Mesodermal cell (in vitro differentiated cells): ENCODE measurements around the gene TUBA3D.
"Not testable (repeated sequence)": the region's sequence is repeated elsewhere in the genome, so short reads cannot be mapped to it uniquely, and the experiment has no call there.

Source experiments
- H3K27ac ChIP-seq: 2 replicates; pipeline ENCODE4 v1.7.0; 2013; ENCODE audit warnings: mild to moderate bottlenecking, low read depth, low read length, moderate library complexity; ENCODE audit not compliant: severe bottlenecking
- H3K36me3 ChIP-seq: 2 replicates; pipeline ENCODE4 v1.7.1; 2013; ENCODE audit warnings: mild to moderate bottlenecking, low read length, moderate library complexity; ENCODE audit not compliant: control insufficient read depth, insufficient read depth
- H3K4me1 ChIP-seq: one replicate; pipeline ENCODE4 v1.7.1; 2013; ENCODE audit warnings: mild to moderate bottlenecking, low read length; ENCODE audit not compliant: insufficient read depth, control insufficient read depth, poor library complexity, severe bottlenecking
- H3K4me3 ChIP-seq: 2 replicates; pipeline ENCODE4 v1.7.0; 2013; ENCODE audit warnings: low read length, control low read depth, mild to moderate bottlenecking; ENCODE audit not compliant: insufficient read depth, poor library complexity, severe bottlenecking; ENCODE audit errors: extremely low read depth
- H3K9me3 ChIP-seq: 2 replicates; pipeline ENCODE4 v1.7.1; 2013; ENCODE audit warnings: mild to moderate bottlenecking, low read length, moderate library complexity; ENCODE audit not compliant: control insufficient read depth
- WGBS, 2 experiments: methylation state at CpG; one replicate each; pipeline ENCODE4 v1.1.5; 2013; ENCODE audit warnings: missing lambda C conversion rate in 2 of 2; ENCODE audit not compliant: insufficient coverage in 2 of 2; 5-methylcytosine and 5-hydroxymethylcytosine counted together

Gene TUBA3D

DNA sequence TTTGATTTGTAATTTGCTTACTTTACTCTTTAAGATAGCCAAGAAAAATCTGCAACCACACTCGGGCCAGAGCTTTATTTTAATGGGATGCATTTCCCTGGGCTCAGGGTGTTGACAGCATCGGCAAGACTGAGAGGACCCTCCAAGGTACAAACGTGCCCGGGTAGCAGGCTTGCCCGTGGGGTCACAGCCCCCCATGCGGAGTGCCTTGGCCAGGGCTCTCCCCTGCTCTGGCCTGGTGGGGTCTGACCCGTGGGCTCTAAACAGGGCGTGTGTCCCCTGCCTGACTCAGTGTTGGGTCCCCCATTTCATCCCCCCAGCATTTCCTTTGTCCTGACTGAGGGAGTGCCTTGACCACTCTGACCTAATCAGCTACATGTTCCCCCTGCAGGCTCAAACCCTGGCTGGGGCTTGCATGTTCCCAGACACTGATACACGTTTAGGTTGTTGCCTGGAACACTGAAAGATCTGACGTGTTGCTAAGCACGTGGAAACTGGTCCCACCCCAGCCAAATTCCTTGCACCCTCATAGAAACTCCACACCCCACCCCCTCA, 9.1 kb downstream of the TUBA3D start:
- not testable (repeated sequence) for H3K27ac ChIP-seq, H3K4me3 ChIP-seq, H3K9me3 ChIP-seq, H3K4me1 ChIP-seq
- H3K36me3 ChIP-seq: peaks cover 16% of the 10 kb centered on the region
- WGBS, 2 experiments: 93 to 97% methylated on average over 5 to 10 of the region's 11 CpGs

DNA sequence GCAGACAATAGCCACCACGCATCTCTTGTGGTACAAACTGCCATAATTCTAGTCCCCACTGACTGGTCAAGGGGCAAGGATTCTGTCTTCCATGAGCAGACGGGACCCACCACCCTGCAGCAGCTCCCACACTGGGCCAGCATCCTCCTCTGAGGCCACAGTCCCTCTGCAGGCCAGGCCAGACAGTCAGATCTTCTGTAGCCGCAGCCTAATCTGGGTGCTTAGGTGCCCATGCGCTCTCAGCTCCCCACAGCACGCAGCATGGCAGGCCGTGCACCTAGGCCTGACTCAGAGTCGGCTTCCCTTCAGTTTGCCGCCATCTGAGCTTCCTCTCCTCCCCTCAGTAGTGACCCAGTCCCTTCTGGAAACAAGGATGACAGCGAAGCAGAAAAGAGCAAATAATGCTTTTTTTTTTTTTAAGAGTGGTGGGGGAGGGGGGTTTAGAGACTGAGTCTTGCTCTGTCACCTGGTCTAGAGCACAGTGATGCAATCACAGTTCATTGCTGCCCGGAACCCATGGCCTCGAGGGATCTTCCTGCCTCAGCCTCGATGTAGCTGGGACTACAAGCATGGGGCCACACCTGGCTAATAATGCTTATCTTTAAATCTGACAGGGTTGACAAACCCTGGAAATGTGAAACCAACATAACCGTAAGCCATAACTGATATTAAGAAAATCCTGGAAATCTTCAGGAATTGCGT, 10.4 kb downstream of the TUBA3D start:
- H3K27ac ChIP-seq, H3K4me3 ChIP-seq: not testable (repeated sequence)

DNA sequence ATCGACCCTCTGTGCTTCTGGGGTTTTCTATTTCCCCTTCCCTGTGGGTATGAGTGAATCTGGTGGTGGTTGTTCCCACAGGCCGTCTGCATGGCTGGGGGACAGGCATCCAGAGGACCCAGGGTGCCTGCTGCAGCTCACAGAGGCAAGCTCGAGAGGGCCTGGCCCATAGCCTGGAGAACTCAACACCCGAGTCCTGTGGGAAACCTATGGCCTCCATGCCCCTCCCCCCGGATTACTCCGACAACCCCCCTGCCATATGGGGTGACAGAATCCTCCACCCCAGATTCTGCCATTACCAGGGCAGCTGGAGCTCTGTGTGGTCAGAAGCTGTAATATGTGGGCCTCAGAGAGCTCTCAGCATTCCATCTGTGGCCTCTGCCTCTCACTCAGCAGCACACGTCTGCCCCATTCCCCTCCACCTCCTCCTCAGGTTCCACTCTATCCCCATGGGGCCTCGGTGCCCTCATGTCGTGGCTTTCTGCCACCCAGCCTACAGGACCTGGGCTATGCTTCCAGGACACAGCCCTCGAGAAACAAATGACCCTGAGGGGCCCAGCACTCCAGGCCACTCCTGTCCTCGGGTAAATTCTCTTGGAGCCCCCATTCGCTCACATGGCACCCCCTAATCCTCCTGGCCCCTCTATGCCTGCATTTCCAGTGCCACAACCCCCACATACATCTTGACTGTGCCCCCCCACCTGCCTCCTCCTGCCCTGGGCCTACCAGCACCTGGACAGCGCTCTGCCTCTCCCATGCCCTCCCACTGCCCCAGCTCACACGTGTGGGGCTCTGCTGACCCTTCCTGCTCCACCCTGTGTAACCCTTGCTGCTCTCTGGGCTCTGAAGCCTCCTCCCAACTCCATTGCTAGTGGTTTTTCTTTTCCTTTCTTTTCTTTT, 12.6 kb downstream of the TUBA3D start:
- Histone ChIP-seq H3K4me1 (no peaks in the 10 kb centered on the region), H3K27ac (no peak overlapping the region), H3K4me3 (no peak overlapping the region), H3K9me3 (no peaks in the 10 kb centered on the region), H3K36me3 (peaks cover 21% of the 10 kb centered on the region)
- whole genome bisulfite sequencing, 2 experiments: 88% methylated on average over 7 to 10 of the region's 14 CpGs

More for the DNA sequence above, 10.4 kb downstream of the TUBA3D start:
- peaks cover 21% of the 10 kb centered on the region for H3K36me3 ChIP-seq
- not testable (repeated sequence) for H3K4me1 ChIP-seq, H3K9me3 ChIP-seq
- WGBS, 2 experiments: 87 to 94% methylated on average over 7 to 12 of the region's 14 CpGs

DNA sequence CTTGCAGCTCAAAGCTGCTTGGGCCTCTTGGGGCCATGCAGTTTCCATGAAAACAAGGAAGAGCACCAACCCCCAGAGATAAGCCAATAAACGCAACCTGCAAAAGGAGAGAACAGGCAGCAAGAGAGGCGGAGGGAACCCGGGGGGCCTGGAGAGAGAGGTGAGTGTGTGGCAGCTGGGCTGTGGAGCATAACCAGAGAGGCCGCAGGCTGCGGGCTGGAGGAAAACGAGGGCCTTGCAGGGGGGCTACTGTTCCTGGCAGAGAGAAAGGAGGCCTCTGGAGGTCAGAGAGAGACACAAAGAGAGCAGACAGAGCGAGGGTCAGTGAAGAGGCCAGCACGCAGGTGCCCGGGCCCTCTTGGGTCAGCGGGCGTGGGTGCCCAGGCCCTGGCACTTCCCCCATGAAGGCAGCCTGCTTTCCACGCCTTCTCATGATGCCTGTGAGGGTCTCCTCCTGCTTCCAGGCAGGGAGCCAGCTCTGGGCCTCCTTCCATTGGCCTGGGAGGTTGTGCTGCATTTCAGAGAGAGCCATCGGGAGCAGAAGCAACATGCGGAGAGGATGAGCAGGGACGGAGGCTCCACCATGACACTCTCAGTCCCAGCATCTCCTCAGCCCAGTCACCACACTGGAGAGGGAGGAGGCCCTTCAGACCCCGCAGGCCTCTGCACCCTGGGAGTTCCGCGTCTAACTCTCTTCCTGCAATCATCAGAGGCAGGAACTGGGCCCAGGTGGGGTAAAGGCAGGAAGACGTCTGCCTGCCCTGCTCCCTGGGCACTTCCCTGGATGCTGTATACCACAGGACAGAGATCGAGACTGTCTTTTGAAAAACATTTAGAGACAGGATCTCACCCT, 14.9 kb downstream of the TUBA3D start:
- WGBS, 2 experiments: 60 to 69% methylated on average over 17 to 18 of the region's 20 CpGs
- H3K27ac ChIP-seq: not testable (repeated sequence)
- H3K4me3 ChIP-seq: peak overlapping the region; percentile 34

DNA sequence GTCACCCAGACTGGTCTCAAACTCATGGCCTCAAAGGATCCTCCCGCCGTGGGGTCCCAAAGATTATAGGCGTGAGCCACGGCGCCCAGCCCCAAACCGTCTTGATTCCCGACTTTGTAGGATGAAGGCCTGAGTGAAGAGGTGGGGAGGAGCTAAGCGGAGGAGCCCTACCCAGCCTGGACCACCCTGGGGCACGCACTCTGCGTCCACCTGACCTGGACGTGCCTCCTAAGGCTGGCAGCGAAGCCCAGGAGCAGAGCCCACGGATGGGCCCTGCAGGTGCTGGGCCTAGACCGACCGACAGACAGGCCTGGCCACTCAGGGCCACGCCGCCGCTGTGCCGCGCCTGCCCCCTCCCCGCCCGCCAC, 15.5 kb downstream of the TUBA3D start:
- not testable (repeated sequence) for H3K4me1 ChIP-seq, H3K9me3 ChIP-seq, H3K27ac ChIP-seq
- 12 to 23% methylated on average over 6 of the region's 22 CpGs for WGBS, 2 experiments
- Histone ChIP-seq H3K36me3 (peaks cover 27% of the 10 kb centered on the region), H3K4me3 (peak overlapping the region; percentile 34)

More for the DNA sequence above, 14.9 kb downstream of the TUBA3D start:
- H3K4me1 ChIP-seq, H3K9me3 ChIP-seq: not testable (repeated sequence)
- H3K36me3 ChIP-seq: peaks cover 26% of the 10 kb centered on the region

DNA sequence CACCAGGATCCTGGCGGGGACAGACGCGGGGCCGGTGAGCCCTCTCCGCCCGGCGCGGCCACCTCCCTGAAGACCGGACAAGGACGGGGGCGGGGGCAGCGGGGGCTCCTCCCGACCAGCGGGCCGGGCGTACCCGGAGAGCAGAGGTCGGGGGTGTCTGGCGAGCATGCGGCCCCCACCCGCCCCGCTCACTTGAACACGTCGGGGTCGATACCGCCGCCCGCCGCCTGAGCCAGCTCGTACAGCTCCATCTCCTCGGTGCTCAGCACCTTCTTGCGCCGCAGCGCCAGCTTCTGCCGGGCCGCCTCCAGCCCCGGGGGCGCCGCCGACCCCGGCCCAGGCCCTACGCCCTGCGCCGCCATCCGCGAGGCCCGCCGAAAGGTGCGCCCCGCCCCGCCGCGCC, 16.1 kb downstream of the TUBA3D start, which contains the start of gene MZT2A:
TSS of gene MZT2A (minus strand) at position 383 of the 403 bp plus-strand sequence. CDS start at position 362, 21 bp downstream.
- WGBS, 2 experiments: 0 to 2% methylated on average over 43 to 46 of the region's 53 CpGs

DNA sequence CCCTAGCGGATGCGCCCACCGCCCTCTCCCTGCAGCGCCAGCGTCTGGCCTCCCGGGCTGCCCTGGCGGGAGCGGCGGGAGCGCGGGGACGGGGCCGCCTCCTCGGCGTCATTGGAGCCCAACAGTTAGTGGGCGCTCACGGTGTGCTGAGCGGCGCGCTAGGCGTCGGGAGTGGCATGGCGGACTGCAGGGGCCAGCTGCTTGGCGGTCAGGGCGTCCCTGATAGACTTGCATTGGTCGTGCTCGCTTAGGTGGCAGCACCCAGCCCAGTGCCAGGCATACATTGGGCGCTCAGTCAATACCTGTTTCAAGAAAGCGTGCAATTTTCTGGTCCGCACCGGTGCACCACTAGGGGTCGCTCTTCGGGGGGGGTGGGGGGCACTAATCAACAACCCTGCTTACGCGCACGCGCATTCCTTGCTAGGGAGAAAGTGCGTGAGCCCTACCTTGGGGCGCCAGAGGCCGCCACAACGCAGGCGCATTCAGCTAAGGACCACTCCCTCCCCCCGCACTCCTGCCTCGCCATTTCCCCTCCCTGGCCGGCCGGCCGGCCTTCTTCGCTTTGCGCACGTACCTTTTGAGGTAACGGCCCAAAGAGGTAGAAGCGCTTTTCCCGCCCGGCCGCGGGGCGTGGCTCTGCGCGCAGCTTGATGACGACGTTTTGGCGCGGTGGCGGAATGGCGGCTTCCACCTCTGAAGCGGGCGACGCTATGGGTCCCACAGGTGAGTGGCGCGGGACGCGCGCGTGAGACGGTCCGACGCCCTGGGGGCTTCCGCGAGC, 16.7 kb downstream of the TUBA3D start:
- peaks cover 36% of the 10 kb centered on the region for H3K36me3 ChIP-seq
- peak overlapping the region; percentile 96 for H3K4me3 ChIP-seq
- H3K9me3 ChIP-seq: no peaks in the 10 kb centered on the region
- WGBS, 2 experiments: 0 to 1% methylated on average over 53 to 67 of the region's 79 CpGs
- H3K4me1 ChIP-seq: peaks cover 3% of the 10 kb centered on the region
- H3K27ac ChIP-seq: peak overlapping the region; percentile 82

More for the DNA sequence above, 16.1 kb downstream of the TUBA3D start, which contains the start of gene MZT2A:
- Histone ChIP-seq H3K4me3 (peak within 1 kb of the TSS; percentile 96), H3K36me3 (peaks cover 31% of the 10 kb centered on the region), H3K27ac (peak within 1 kb of the TSS; percentile 82)
- not testable (repeated sequence) for H3K4me1 ChIP-seq, H3K9me3 ChIP-seq

DNA sequence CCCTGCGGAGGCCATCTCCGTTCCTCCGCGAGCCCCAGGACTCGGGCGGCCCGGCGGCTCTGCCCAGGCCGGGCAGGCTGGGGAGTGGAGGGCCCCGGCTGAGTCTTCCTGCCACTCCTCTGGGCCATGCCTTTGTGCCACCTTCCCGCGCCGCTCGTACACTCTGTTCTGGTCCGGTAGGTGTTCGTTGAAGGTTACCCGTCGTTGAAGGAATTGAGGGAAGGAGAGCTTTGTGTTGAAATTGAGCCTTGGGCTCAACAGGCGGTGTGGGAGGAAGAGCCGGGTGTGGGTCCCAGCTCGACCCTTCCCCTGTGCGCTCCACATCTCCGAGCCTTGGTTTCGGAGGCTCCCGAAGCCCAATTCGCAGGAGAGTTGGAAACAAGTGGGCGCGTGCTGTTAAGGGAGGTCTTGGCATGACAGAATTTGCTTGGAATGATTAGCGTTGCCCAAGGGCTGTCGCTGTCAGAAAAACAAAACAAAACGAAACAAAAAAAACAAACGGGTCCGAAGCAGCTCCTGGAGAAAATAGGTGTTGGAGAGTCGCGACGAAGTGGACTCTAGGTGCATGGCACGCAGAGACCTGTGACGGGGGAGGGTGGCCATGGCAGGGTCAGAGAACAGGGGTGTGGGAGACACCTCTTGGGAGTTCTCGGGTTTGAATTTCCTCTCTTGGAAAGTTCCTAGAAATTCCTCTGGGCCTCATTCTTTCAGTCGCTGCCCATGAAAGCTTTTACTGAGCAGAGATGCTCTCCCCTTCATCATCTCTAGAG, 17.5 kb downstream of the TUBA3D start:
- Histone ChIP-seq H3K4me1 (peaks cover 7% of the 10 kb centered on the region), H3K4me3 (peak overlapping the region; percentile 96), H3K36me3 (peaks cover 35% of the 10 kb centered on the region), H3K27ac (peak overlapping the region; percentile 82), H3K9me3 (no peaks in the 10 kb centered on the region)
- 0% methylated on average over 29 to 34 of the region's 40 CpGs for WGBS, 2 experiments

DNA sequence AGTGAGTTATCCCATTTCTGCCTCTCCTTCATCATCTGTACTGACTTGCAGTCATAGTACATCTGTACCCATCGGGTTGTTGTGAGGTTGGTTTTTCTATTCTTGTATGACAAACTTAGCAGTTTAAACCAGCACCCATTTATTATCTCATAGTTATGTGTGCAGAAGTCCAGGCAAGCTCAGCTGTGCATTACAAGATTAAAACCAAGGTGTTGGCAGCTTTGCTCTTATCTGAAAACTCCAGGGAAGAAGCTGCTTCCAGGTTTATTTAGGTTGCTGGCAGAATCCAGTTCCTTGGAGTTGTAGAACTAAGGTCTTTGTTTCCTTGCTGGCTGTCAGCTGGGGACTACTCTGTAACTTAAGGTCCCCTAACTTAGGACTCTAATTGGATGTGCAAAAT, 19.6 kb downstream of the TUBA3D start:
- not testable (repeated sequence) for H3K4me1 ChIP-seq, H3K27ac ChIP-seq, H3K9me3 ChIP-seq, H3K4me3 ChIP-seq
- WGBS, 2 experiments: no CpG with 5 or more reads among the region's 1 CpG
- peaks cover 43% of the 10 kb centered on the region for H3K36me3 ChIP-seq
